GM19324 (cell line): ENCODE measurements around the gene NAGLU.

Source experiments
- ATAC-seq: cut with Tn5 transposase; IDR thresholded peaks from one replicate; pipeline ENCODE4 v1.9.1; 2021; ENCODE audit warnings: mild to moderate bottlenecking, moderate library complexity; ENCODE audit not compliant: unreplicated experiment, low FRiP score

The NAGLU gene

DNA sequence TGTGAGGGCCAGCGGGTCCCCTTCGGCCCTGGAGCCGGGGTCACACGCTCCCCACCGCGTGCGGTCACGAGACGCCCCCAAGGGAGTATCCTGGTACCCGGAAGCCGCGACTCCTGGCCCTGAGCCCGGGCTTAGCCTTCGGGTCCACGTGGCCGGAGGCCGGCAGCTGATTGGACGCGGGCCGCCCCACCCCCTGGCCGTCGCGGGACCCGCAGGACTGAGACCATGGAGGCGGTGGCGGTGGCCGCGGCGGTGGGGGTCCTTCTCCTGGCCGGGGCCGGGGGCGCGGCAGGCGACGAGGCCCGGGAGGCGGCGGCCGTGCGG lies at the start of gene NAGLU:
Gene NAGLU, plus strand, starts transcription at position 194 of the 324 bp plus-strand sequence. Its CDS starts 32 bp downstream, at position 226.
- peak; percentile 90 for ATAC-seq

DNA sequence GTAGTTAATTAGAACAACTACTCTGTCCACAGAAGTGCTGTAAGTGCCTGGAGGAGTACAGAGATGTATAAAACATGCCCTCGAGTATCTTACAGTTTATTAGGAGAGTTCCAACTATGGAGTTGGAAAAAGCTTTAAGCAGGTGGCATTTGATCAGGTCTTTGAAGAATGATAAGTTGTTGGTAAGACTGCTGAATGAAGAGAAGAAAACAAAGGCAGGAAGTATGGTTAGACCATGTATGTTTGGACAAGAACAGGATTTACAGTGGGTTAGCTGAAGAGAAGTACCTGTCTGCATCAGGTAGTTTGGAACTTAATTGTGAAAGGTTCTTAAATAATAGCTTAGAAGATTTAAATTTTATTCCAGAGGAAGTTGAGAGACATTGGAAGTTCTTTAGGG lies 48.0 kb upstream of the NAGLU start:
- no peak for ATAC-seq

GRCh38 chr17:42493319-42493718 lies 42.7 kb upstream of the NAGLU start:
- no peak for ATAC-seq

DNA sequence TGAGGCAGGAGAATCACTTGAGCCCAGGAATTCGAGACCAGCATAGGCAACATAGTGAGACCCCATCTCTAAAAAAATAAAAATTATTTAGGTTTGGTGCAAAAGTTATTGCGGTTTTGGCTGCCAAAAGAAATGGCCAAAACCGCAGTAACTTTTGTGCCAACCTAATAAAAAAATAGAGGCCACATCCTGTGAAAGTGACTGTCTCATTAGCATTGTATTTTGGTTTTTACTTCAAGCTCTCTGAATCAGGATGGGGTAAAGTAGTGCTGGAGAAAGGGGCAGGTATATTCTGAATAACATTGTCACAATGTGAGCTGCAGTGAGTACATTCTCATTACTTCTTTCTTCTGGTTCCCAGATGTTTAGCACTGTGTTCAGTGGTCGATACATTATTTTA lies 41.4 kb upstream of the NAGLU start:
- no peak for ATAC-seq

DNA sequence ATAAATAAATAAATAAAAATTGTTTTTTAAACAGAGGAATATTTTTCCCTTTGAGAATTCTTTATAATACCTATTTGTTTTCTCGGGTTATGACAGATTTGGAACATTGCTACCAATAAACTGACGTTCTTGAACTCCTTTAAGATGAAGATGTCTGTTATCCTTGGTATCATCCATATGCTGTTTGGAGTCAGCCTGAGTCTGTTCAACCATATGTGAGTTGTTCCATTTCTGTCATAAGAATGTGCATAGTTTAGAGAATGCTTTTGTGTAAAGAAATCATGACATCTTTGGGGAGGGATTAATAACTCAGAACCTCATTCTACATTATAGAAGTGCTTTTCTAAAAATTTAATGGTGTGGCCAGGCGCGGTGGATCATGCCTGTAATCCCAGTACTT lies 37.2 kb upstream of the NAGLU start:
- ATAC-seq = no peak

- ATAC-seq = no peak
Measured at GRCh38 chr17:42502091-42502490, 34.0 kb upstream of the NAGLU start.

GRCh38 chr17:42502926-42503325 lies 33.1 kb upstream of the NAGLU start:
- ATAC-seq = no peak

GRCh38 chr17:42507671-42508070 lies 28.4 kb upstream of the NAGLU start:
- no peak for ATAC-seq

DNA sequence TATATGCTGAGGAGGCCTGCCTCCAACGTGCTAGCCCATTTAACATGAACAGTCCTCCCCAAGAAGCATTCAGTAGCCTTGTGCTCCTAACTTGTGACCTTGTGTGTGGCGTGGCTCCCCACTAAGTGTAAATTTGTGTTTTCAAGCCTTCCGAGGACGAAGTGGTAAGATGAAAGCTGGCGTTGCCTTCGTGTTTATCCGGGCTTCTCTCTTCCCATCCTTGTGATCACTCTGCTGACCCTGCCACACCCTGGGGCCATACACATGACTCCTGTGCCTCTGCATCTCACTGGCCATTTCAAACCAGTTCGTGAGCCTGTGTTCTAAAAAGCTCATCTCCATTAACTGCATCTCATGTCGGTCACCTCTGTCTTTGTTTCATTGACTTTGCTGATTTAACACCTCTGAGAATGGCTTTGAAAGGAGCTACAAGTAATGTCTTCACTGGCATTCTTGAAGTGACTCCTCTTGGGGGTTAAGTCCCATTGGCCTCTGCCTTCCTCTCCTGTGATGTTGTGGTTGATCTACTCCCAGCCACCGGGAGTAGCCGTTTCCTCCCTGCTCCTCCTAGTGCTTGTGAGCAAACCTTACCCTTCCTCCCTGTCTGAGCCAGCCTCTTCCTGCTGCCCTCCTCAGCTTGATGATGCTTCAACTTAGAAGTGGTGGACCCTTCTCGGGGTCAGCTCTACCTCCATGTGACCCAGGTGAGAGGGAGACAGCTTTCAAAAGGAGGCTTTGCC lies 27.4 kb upstream of the NAGLU start:
- ATAC-seq = no peak

GRCh38 chr17:42509409-42509808 lies 26.6 kb upstream of the NAGLU start:
- no peak for ATAC-seq

DNA sequence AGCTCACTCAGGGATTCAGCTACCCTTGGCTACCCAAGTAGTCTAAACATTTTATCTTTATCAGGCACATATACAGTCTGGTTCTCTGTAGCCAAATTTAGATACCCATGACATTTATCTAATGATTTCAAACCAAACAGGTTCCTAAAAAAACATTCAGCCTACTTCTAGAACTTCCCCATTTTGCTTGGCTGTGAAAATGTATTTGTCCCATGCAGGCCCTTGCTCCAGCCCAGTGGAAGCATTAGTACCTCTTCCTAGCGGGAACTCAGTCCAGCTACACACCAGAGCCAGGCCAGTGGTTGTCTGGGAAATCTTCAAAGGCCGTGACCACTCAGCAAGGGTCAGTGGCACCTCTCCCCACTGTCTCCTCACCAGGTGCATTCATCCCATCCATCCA lies 26.2 kb upstream of the NAGLU start:
- no peak for ATAC-seq

DNA sequence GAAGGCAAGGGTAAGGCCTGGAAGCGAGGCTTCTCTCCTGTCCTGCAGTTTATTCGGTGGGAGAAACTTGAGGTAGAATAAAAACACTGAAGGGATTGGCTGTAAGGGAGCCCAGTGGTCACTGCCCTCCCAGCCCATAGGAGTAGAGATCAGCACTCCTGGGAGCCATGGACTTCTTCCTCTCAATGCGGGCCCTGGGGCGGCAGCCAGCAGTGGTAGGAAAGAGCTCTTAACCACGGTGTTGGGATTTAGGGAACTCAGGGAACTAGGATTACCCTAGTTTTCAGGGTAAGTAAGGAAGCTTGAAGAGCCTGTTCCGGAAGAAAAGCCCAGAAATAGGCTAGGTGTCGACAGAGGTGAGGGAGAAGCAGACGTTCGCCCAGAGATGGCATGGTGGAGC lies 23.8 kb upstream of the NAGLU start:
- no peak for ATAC-seq

DNA sequence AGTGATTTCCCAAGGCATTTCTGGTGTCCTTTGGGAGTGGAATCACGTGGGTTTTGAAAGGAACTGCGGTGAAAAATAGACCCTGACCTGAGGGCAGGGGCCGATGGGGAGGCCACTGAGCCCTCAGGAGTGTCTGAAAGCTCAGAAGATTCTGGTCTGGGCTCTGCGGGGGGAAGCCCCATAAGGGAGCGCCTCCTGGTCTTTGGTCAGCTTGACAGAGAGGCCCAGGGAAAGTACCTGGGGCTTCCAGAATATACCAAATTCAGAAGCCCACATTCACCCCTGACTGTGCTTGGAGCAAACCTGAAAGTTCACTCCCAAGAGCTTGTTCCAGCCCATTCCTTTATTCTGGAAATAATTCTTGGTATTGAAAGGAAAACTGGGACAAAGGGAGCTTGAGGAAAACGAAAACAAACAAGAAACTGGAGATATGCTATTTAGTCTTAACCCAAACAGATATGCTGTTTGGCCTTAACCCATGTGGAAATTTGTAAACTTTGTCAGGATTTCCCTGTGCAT lies 23.2 kb upstream of the NAGLU start:
- ATAC-seq = no peak

- no peak for ATAC-seq
Measured at GRCh38 chr17:42513686-42514085, 22.4 kb upstream of the NAGLU start.

GRCh38 chr17:42514279-42514678 lies 21.8 kb upstream of the NAGLU start:
- no peak for ATAC-seq

DNA sequence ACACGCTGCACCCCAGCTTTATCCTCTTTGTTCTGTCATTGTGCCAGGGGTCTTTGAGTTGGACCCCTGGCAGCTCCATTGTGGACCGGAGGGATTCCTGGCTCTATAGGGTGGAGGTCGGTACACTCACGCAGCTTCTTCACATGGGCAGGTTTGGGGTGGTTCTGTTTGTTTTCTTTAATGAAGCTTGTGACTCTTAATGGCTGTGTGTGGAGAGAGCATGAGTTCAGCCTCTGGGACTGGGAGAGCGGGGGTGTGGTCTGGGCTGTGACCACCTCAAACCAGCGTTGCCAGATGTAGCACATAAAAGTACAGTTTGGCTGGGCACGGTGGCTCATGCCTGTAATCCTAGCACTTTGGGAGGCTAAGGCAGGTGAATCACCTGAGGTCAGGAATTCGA lies 21.2 kb upstream of the NAGLU start:
- ATAC-seq = no peak

- no peak for ATAC-seq
Measured at GRCh38 chr17:42517516-42517915, 18.5 kb upstream of the NAGLU start.

DNA sequence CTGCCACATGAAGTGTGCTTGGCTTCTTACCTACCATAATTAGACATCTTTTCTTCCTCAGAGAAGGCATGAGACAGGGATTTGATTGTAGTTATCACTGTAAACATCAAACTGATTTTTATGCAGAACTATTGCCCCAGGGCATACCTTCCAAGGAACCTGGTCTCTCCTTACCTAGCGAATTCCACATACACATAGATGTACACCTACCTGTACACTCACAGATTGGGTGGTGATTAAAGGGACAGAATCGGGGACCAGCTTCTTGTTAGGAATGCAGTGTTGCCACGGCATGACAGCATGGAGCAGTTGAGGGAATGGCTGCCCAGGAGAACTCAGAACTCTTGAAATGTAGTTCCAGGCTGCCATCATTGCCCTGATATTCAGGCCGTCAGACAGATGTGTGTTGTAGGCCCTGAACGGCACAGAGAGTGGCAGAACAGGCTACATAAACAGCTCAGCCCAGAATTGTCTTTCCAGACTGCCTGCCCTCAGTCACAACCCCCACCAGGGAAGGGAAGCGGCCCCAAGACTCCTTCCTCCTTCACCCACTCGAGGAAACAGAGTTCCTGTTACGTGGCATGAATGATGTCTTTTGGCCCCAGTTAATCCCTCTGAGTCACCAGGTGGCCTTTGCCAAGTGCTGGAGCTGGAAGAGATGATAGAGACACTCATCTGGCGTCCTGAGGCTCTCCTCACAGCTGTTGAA lies 17.8 kb upstream of the NAGLU start:
- ATAC-seq = no peak

- no peak for ATAC-seq
Measured at GRCh38 chr17:42518755-42519545, 17.1 kb upstream of the NAGLU start.

GRCh38 chr17:42519546-42520491 lies 16.2 kb upstream of the NAGLU start:
- ATAC-seq = no peak
